ENCODE data around the gene HSPD1. TPM values are rescaled to one million over a fixed set of nuclear protein-coding genes. Genes with fewer than 3 reads are reported as not detected.

Gene HSPD1
- total RNA-seq (100 to 1,000 TPM; 146 to 289 (median 192) TPM), polyA plus RNA-seq (100 to 1,000 TPM; 153 to 343 TPM)
- long read RNA-seq, donor 1, transcript HSPD1-202 (12 exons, 2,455 nt), result major isoform, 343 of 1,504 reads
- long read RNA-seq, donor 1, partial matches to known transcripts, result 1,106 of 1,504 reads
- long read RNA-seq, donor 1, other reads (novel, unspliced or antisense), result 49 of 1,504 reads
- long read RNA-seq, donor 2, transcript HSPD1-202 (12 exons, 2,455 nt), result major isoform, 79 of 1,733 reads
- long read RNA-seq, donor 2, transcript HSPD1-201 (12 exons, 2,299 nt), result minor isoform, 22 of 1,733 reads
- long read RNA-seq, donor 2, transcript HSPD1-210 (3 exons, 714 nt), result minor isoform, 9 of 1,733 reads
- long read RNA-seq, donor 2, partial matches to known transcripts, result 1,536 of 1,733 reads
- long read RNA-seq, donor 2, other reads (novel, unspliced or antisense), result 86 of 1,733 reads
- long read RNA-seq, donor 3, transcript HSPD1-202 (12 exons, 2,455 nt), result major isoform, 448 of 489 reads
- long read RNA-seq, donor 3, partial matches to known transcripts, result 9 of 489 reads
- long read RNA-seq, donor 3, other reads (novel, unspliced or antisense), result 31 of 489 reads

DNA sequence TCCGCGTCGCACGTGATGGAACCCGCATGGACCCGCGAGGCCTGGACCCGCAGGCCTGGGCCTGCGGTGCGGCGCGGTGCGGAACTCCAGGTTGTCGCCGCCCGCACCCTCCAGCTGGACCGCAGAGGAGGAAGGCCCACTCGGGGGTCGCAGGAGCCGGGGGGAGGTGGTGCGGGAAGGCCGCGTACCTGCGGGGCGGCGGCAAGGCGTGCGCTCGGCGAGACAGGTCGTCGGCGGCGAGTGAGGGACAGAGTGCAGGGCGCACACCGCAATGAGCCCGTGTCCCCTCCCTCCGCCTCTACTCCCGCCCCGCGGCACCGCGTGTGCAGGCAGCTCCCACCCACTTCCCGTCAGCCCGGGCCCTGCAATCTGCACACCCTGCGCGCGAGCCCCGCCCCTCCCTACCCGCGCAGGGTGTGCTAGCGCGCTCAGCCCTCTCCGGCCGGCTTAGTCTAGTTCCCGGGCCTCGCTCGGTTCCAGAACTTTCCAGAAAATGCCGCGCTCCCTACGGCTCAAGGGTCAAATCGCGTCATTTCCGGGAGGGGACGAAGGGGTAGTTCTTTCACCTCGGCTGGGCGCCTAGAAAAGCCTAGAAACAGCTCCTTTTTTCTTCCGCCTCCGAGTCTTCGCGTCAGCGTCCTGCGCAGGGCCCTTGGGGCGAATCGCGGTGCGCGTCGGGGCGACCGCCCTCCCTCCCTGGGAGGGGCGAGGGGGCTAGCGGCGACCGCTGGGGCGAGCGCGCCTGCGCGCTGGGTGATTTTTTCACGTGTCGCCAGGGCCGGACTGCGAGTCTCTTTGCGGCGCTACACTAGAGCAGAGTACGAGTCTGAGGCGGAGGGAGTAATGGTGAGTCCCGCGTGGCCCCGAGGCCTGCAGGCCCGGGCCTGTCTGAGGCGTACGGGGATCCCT is at the start of gene HSPD1, which contains the start of gene HSPE1:
Gene HSPD1 (minus strand): TSS at position 247 of the 909 bp plus-strand sequence. CDS start 992 bp downstream, outside the sequence.
Gene HSPE1 (plus strand): TSS at position 786 of the 909 bp plus-strand sequence. CDS start 58 bp downstream, at position 844.
- Histone ChIP-seq H3K4me1 (ENCODE audit: insufficient read depth) (peaks cover 4% of the 10 kb centered on the region), H3K36me3 (no peaks in the 10 kb centered on the region), H3K4me3 (peak within 1 kb of the TSS; percentile 95), H3K27me3 (no peaks in the 10 kb centered on the region), H3K9me3 (no peaks in the 10 kb centered on the region), H3K27ac (peak within 1 kb of the TSS; percentile 96 to 97)
- WGBS, 3 donors, result 0 to 1% (median 0%) methylated on average over 70 to 104 of the region's 104 CpGs
- intact Hi-C loops (cut with DNase I), result loop anchor here in 2 of 4 donors (5.0 to 10.0 kb wide), 2 partner anchors 48 to 65 kb away; partner anchors contain the start of genes COQ10B (in 2 of the 2) and SF3B1 (in 1 of the 2)
- DNase-seq, result peak; percentile 98
- TF ChIP-seq, protein P1, sequence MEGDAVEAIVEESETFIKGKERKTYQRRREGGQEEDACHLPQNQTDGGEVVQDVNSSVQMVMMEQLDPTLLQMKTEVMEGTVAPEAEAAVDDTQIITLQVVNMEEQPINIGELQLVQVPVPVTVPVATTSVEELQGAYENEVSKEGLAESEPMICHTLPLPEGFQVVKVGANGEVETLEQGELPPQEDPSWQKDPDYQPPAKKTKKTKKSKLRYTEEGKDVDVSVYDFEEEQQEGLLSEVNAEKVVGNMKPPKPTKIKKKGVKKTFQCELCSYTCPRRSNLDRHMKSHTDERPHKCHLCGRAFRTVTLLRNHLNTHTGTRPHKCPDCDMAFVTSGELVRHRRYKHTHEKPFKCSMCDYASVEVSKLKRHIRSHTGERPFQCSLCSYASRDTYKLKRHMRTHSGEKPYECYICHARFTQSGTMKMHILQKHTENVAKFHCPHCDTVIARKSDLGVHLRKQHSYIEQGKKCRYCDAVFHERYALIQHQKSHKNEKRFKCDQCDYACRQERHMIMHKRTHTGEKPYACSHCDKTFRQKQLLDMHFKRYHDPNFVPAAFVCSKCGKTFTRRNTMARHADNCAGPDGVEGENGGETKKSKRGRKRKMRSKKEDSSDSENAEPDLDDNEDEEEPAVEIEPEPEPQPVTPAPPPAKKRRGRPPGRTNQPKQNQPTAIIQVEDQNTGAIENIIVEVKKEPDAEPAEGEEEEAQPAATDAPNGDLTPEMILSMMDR (IDR thresholded peaks at IDR 0.05), result peak in 2 of 3 donors; percentile 10 to 37
- TF ChIP-seq EP300 (IDR thresholded peaks at IDR 0.05) (peak; percentile 84), POLR2A (IDR thresholded peaks at IDR 0.05) (peak; percentile 92)

DNA sequence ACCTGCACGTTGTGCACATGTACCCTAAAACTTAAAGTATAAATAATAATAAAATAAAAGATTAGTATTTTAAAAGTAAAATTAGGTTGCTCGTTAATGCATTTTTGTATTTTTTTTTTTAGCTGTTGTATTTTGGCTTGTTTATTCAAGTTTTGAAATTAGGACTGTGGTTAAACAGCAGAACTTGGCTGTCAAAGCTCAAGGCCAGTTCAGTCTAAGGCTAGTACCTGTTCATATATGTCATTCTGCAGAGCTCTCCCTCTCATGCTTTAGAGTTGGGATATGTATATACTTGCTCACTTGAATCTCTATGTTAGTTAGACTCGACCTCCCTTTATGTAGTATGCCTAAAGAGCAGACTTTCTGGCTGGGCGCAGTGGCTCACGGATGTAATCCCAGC is 48.9 kb upstream of the HSPD1 start:
- WGBS, 3 donors, result 77 to 85% (median 80%) methylated on average over 5 of the region's 5 CpGs
- H3K4me3 ChIP-seq, result no peak overlapping the region
- H3K9me3 ChIP-seq, result no peaks in the 10 kb centered on the region
- intact Hi-C loops (cut with DNase I), result no loop called here
- DNase-seq, result no peak
- no peaks in the 10 kb centered on the region for H3K27me3 ChIP-seq
- no peaks in the 10 kb centered on the region for H3K36me3 ChIP-seq
- no peak overlapping the region for H3K27ac ChIP-seq
- H3K4me1 ChIP-seq (ENCODE audit: insufficient read depth), result no peaks in the 10 kb centered on the region
- TF ChIP-seq POLR2A (IDR thresholded peaks at IDR 0.05) (no peak), EP300 (IDR thresholded peaks at IDR 0.05) (no peak)
- TF ChIP-seq, protein P1 (IDR thresholded peaks at IDR 0.05), result no peak

DNA sequence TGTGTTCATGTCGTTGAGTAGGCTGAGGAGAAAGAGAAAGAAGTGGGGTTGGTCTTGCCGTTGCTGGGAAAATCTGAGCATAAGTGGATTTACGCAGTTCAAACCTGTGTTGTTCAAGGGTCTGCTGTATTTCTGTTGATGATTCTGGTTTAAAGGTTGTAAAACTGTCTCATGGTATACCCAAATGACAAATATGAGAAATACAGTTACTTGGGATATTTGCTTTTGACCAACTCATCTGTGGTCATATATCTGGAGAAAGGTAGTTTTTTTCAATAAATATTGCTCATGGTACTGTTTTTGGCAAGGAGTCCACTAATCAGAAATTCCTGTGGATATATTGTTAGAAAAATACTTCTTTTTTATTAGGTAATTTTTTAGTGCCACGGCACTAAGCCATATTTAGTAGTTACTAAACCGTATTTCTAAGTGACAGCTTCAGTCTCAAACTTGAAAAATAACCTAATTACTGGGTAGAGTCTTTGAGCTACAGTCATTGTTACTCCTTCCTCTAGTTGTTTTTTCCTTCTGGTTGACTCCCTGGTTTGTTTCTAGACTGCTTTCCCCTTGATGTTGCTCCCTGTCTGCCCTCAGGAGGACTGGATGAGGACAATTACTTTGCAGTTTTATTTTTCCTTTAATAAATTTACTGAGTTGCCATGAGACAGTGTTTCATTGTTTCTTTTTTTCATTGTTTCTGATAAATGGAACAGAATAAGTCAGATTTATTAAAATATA is 47.7 kb upstream of the HSPD1 start:
- H3K9me3 ChIP-seq, result no peaks in the 10 kb centered on the region
- DNase-seq, result no peak
- no peaks in the 10 kb centered on the region for H3K27me3 ChIP-seq
- no peaks in the 10 kb centered on the region for H3K36me3 ChIP-seq
- TF ChIP-seq EP300 (IDR thresholded peaks at IDR 0.05) (no peak), POLR2A (IDR thresholded peaks at IDR 0.05) (no peak)
- TF ChIP-seq, protein P1 (IDR thresholded peaks at IDR 0.05), result no peak
- WGBS, 3 donors, result 88 to 92% (median 90%) methylated on average over 5 of the region's 5 CpGs
- H3K4me3 ChIP-seq, result no peak overlapping the region
- H3K4me1 ChIP-seq (ENCODE audit: insufficient read depth), result no peaks in the 10 kb centered on the region
- H3K27ac ChIP-seq, result no peak overlapping the region
- intact Hi-C loops (cut with DNase I), result no loop called here

All from ovary (tissue), 10 donors.